ENCODE measurements around the gene SLC4A11.

DNA sequence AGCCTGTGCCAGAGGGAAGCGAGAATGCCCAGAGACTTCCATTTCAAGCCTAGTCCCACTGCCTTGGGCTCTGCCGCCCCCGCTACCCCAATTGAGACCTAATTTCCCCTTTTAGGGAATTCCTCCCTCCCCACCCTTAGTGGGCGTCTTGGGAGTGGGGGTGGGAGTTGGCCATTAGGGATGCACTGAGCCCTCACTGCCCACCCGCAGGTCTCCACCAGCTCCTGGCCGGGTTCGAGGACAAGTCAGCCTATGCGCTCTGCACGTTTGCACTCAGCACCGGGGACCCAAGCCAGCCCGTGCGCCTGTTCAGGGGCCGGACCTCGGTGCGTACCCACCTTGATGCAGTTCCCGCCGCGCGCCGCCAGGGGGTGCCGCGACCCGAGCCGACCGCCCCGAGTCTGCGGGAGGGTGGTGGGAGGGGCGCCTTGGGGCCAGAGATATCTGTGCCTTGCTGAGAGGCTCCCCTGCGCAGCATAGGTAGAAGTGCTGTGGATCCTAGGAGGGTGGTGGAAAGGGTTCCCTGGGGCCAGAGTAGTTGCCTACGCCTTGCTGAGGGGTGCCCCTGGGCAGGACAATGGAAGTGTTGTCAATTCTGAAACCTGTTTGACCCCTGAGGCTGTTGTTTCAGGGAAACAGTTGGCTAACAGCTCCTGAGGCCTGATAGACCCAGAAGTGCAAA, 20.5 kb downstream of the SLC4A11 start:
- peak; percentile 72 to 78 for TF ChIP-seq CTCF (conservative IDR thresholded peaks at IDR 0.05 in 1 of 2, IDR thresholded peaks at IDR 0.05 in 1 of 2; ENCODE audit: low read depth in 1 of 2, low read length in 2 of 2)
- TF ChIP-seq EZH2 (IDR thresholded peaks at IDR 0.05; ENCODE audit: low read length, missing control alignments) = no peak

All from fibroblast of lung (primary cell).